GM12878 (cell line): ENCODE data around the gene ZNF646. TPM values are rescaled to one million over a fixed set of nuclear protein-coding genes. Genes with fewer than 3 reads are reported as not detected.

Experiments
- ATAC-seq: fragments of 200-7000 bp; cut with Tn5 transposase; 3 replicates; pipeline ENCODE4 v1.9.1; 2020; ENCODE audit warnings: mild to moderate bottlenecking, moderate library complexity
- BruUV-seq: library from RNA; stranded (reverse); fragments of 400-500 nt; replicated peaks from 2 replicates; lab custom pipeline; 2021; lab: Mats Ljungman, UMichigan
- CTCF ChIA-PET: fragments of 300-600 bp; sonication (Branson Sonifier 250); formaldehyde crosslinking; extraction: SDS; loops from one replicate; lab custom pipeline; 2021; ENCODE audit warnings: inconsistent platforms; lab: Yijun Ruan, JAX
- POLR2A ChIA-PET: fragments of 350-600 bp; formaldehyde crosslinking; extraction: SDS; loops from one replicate; lab custom pipeline; 2021; ENCODE audit warnings: inconsistent platforms; lab: Charles Lee
- RAD21 ChIA-PET: fragments of 300-600 bp; sonication (Branson Sonifier 250); formaldehyde crosslinking; loops from one replicate; lab custom pipeline; 2023; ENCODE audit warnings: antibody characterized with exemption; ENCODE audit not compliant: unreplicated experiment; lab: Charles Lee
- SMC1A ChIA-PET: fragments of 300-600 bp; sonication (Branson Sonifier 250); formaldehyde crosslinking; loops from one replicate; lab custom pipeline; 2023; ENCODE audit not compliant: unreplicated experiment, uncharacterized antibody; lab: Charles Lee
- DNase-seq: peaks from one replicate; pipeline ENCODE4 v3.0.0-alpha.2; 2011; ENCODE audit warnings: low read depth, low spot score
- FAIRE-seq: peaks from 3 replicates; lab custom pipeline; 2011; peaks lifted over from hg19 to GRCh38; lab: Jason Lieb, UNC
- H2AFZ ChIP-seq: 2 replicates; pipeline ENCODE4 v1.6.0; 2011; ENCODE audit warnings: low read depth, low read length, control low read depth; ENCODE audit not compliant: control insufficient read depth
- H3K27ac ChIP-seq: 2 replicates; pipeline ENCODE4 v1.5.1; 2011; ENCODE audit warnings: control low read depth; ENCODE audit not compliant: control insufficient read depth, insufficient read depth
- H3K27me3 ChIP-seq, 2 experiments: replicated peaks in 1 of 2; 2 replicates each; pipeline versions ENCODE4 v1.6.0 to v1.6.1; 2011; ENCODE audit warnings: low read length in 1 of 2; ENCODE audit not compliant: control insufficient read depth in 2 of 2, insufficient read depth in 2 of 2
- H3K36me3 ChIP-seq, 2 experiments: 2 replicates each; pipeline ENCODE4 v1.5.1; 2011; ENCODE audit warnings: low read length in 1 of 2; ENCODE audit not compliant: control insufficient read depth in 2 of 2, insufficient read depth in 2 of 2
- H3K4me1 ChIP-seq: 2 replicates; pipeline ENCODE4 v1.6.1; 2011; ENCODE audit warnings: mild to moderate bottlenecking, low read length, moderate library complexity, mixed read lengths; ENCODE audit not compliant: control insufficient read depth, insufficient read depth
- H3K4me2 ChIP-seq: 2 replicates; pipeline ENCODE4 v1.6.0; 2011; ENCODE audit warnings: control low read depth; ENCODE audit not compliant: control insufficient read depth, insufficient read depth
- H3K4me3 ChIP-seq: fragments of 200-600 bp; sonication (generic); 2 replicates; pipeline ENCODE4 v1.5.1; 2016
- H3K79me2 ChIP-seq: 2 replicates; pipeline ENCODE4 v1.6.0; 2011; ENCODE audit warnings: low read length; ENCODE audit not compliant: control insufficient read depth, insufficient read depth
- H3K9ac ChIP-seq: 2 replicates; pipeline ENCODE4 v1.8.0; 2011; ENCODE audit warnings: low read length, control low read depth, mixed read lengths; ENCODE audit not compliant: control insufficient read depth, insufficient read depth
- H3K9me3 ChIP-seq: replicated peaks from 3 replicates; pipeline ENCODE4 v1.5.1; 2011; ENCODE audit warnings: mild to moderate bottlenecking, low read length; ENCODE audit not compliant: control insufficient read depth, insufficient read depth
- H4K20me1 ChIP-seq: 2 replicates; pipeline ENCODE4 v1.6.0; 2011; ENCODE audit not compliant: control insufficient read depth, insufficient read depth
- BACH1 ChIP-seq: fragments of 450-650 bp; IDR thresholded peaks from 2 replicates; pipeline ENCODE4 v1.6.1; 2017; ENCODE audit warnings: mild to moderate bottlenecking, borderline replicate concordance
- FOXK2 ChIP-seq: fragments of 450-650 bp; IDR thresholded peaks from 2 replicates; pipeline ENCODE4 v1.6.1; 2017; ENCODE audit warnings: mild to moderate bottlenecking, moderate library complexity
- HDAC2 ChIP-seq: fragments of 200-600 bp; sonication (generic); IDR thresholded peaks from 2 replicates; pipeline ENCODE4 v1.6.1; 2017
- HDAC6 ChIP-seq: fragments of 200-600 bp; sonication (generic); IDR thresholded peaks from one replicate; pipeline ENCODE4 v1.8.0; 2017; ENCODE audit warnings: antibody characterized with exemption; ENCODE audit not compliant: unreplicated experiment
- LARP7 ChIP-seq: fragments of 450-650 bp; IDR thresholded peaks from 2 replicates; pipeline ENCODE4 v1.6.1; 2017; ENCODE audit warnings: mild to moderate bottlenecking
- NFXL1 ChIP-seq: fragments of 450-650 bp; IDR thresholded peaks from 2 replicates; pipeline ENCODE4 v1.6.1; 2017; ENCODE audit warnings: antibody characterized with exemption, mild to moderate bottlenecking, borderline replicate concordance
- RAD21 ChIP-seq: IDR thresholded peaks from 2 replicates; pipeline ENCODE4 v1.6.1; 2011; ENCODE audit warnings: mild to moderate bottlenecking, low read depth, low read length, moderate library complexity; ENCODE audit not compliant: insufficient read depth
- RELA ChIP-seq: fragments of 450-650 bp; IDR thresholded peaks from 2 replicates; pipeline ENCODE4 v1.8.0; 2014; ENCODE audit warnings: borderline replicate concordance; ENCODE audit not compliant: partially characterized antibody
- SIX5 ChIP-seq: IDR thresholded peaks from 2 replicates; pipeline ENCODE4 v1.6.1; 2011; ENCODE audit warnings: mild to moderate bottlenecking, low read depth, low read length, moderate library complexity; ENCODE audit not compliant: severe bottlenecking
- SMC3 ChIP-seq: IDR thresholded peaks from 2 replicates; pipeline ENCODE4 v1.6.1; 2011; ENCODE audit warnings: low read length, improper control_type of control experiment, borderline replicate concordance
- SUPT20H ChIP-seq: IDR thresholded peaks from 2 replicates; pipeline ENCODE4 v1.6.1; 2011; ENCODE audit warnings: low read depth, mild to moderate bottlenecking, low read length, moderate library complexity, borderline replicate concordance; ENCODE audit not compliant: control insufficient read depth
- TARDBP ChIP-seq: IDR thresholded peaks from 2 replicates; pipeline ENCODE4 v1.6.1; 2016; ENCODE audit warnings: borderline replicate concordance
- TCF3 ChIP-seq: IDR thresholded peaks from 2 replicates; pipeline ENCODE4 v1.6.1; 2012; ENCODE audit warnings: low read depth, mild to moderate bottlenecking, low read length, borderline replicate concordance; ENCODE audit not compliant: insufficient read depth
- WGBS: methylation state at CpG from one replicate; pipeline ENCODE4 v1.1.6; 2016; ENCODE audit warnings: low lambda C conversion rate; ENCODE audit not compliant: insufficient replicate concordance, insufficient coverage; ENCODE audit errors: missing lambda C conversion rate; 5-methylcytosine and 5-hydroxymethylcytosine counted together
- in situ Hi-C: fragments of 300-500 bp; cut with MboI; formaldehyde crosslinking; loops from 9 replicates; pipeline ENCODE4 v1.14.3; 2018; ENCODE audit warnings: mixed read lengths
- intact Hi-C: fragments of 100-400 bp; cut with micrococcal nuclease; formaldehyde crosslinking; loops from one replicate; pipeline ENCODE4 v1.14.2; 2022; ENCODE audit not compliant: unreplicated experiment
- polyA plus RNA-seq, 11 experiments: library from polyadenylated mRNA; depleted of rRNA in 4 of 11; unstranded in 6 of 11; stranded (reverse) in 5 of 11; fragments of >200 nt; fragmentation: Nextera tagmentation in 4 of 11; fragmentation: Illumina TruSeq in 1 of 11; extraction: Ambion mirVana in 4 of 11; extraction: Trizol in 1 of 11; gene quantifications; 1 replicate in 1 of 11; 2 replicates in 10 of 11; pipeline versions ENCODE4 v1.2.1 to v1.2.3, GENCODE V29; 2011 to 2016; ENCODE audit warnings: inconsistent platforms in 2 of 11, missing spikeins in 2 of 11, low read depth in 1 of 11
- total RNA-seq, 4 experiments: library from RNA; depleted of rRNA in 3 of 4; stranded (reverse); fragments of >200 nt in 3 of 4; fragmentation: Illumina TruSeq in 1 of 4; extraction: Trizol in 1 of 4; gene quantifications; 2 replicates each; pipeline versions ENCODE4 v1.2.1 to v1.2.3, GENCODE V29; 2013 to 2021
- TF ChIP-seq, protein P1 (sequence below): IDR thresholded peaks from 2 replicates; pipeline ENCODE4 v1.6.1; 2012; ENCODE audit warnings: improper control_type of control experiment, low read depth, low read length; ENCODE audit not compliant: insufficient replicate concordance
- TF ChIP-seq, protein P2 (sequence below): fragments of 450-650 bp; IDR thresholded peaks from 2 replicates; pipeline ENCODE4 v1.6.1; 2017; ENCODE audit warnings: mild to moderate bottlenecking, moderate library complexity

The ZNF646 gene
- total and polyA plus RNA-seq, 10 of the 15 experiments (the other 5 are each of a cell fraction or from before 2014, with no cell fraction given) = 0.10 to 21.8 (median 6.4) TPM

DNA sequence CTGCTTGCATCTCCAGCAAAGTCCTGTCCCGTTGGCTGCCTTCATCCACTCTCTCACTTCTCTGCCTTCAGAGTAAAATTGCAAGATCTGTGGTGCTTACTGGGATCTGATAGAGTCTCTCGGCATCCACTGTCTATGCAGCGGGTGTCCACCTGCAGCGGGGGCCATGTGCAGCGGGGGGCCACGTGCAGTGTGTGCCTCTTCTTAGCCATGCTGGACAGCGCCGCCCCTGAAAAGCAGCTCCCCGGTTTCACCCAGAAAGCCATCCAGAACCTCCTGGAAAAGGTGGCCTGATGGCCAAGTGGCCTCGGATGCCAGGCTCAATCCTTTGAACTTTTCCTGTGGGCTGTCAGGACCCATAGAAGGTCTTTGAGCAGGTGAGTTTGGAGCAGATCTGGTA is 31.4 kb upstream of the ZNF646 start:
- Histone ChIP-seq H3K9ac (no peak overlapping the region), H3K4me1 (no peaks in the 10 kb centered on the region), H4K20me1 (no peaks in the 10 kb centered on the region), H2AFZ (no peak overlapping the region), H3K4me3 (no peak overlapping the region), H3K27me3 (no peaks in the 10 kb centered on the region), H3K79me2 (no peaks in the 10 kb centered on the region)
- ChIA-PET SMC1A (no interaction called here), CTCF (interaction anchor here (1.2 kb wide), 1 partner anchor 56 kb away, joined by 3 read pairs; no protein-coding TSS in a partner anchor), POLR2A (no interaction called here)
- ATAC-seq (no peak), DNase-seq (no peak), FAIRE-seq (no peak)
- 98% methylated on average over 10 of the region's 10 CpGs for WGBS
- in situ Hi-C loops = no loop called here
- TF ChIP-seq HDAC6 = no peak
- TF ChIP-seq TCF3 = no peak
- TF ChIP-seq SUPT20H = no peak
- no peak for TF ChIP-seq NFXL1
- TF ChIP-seq SIX5 = no peak
- TF ChIP-seq, protein P1, sequence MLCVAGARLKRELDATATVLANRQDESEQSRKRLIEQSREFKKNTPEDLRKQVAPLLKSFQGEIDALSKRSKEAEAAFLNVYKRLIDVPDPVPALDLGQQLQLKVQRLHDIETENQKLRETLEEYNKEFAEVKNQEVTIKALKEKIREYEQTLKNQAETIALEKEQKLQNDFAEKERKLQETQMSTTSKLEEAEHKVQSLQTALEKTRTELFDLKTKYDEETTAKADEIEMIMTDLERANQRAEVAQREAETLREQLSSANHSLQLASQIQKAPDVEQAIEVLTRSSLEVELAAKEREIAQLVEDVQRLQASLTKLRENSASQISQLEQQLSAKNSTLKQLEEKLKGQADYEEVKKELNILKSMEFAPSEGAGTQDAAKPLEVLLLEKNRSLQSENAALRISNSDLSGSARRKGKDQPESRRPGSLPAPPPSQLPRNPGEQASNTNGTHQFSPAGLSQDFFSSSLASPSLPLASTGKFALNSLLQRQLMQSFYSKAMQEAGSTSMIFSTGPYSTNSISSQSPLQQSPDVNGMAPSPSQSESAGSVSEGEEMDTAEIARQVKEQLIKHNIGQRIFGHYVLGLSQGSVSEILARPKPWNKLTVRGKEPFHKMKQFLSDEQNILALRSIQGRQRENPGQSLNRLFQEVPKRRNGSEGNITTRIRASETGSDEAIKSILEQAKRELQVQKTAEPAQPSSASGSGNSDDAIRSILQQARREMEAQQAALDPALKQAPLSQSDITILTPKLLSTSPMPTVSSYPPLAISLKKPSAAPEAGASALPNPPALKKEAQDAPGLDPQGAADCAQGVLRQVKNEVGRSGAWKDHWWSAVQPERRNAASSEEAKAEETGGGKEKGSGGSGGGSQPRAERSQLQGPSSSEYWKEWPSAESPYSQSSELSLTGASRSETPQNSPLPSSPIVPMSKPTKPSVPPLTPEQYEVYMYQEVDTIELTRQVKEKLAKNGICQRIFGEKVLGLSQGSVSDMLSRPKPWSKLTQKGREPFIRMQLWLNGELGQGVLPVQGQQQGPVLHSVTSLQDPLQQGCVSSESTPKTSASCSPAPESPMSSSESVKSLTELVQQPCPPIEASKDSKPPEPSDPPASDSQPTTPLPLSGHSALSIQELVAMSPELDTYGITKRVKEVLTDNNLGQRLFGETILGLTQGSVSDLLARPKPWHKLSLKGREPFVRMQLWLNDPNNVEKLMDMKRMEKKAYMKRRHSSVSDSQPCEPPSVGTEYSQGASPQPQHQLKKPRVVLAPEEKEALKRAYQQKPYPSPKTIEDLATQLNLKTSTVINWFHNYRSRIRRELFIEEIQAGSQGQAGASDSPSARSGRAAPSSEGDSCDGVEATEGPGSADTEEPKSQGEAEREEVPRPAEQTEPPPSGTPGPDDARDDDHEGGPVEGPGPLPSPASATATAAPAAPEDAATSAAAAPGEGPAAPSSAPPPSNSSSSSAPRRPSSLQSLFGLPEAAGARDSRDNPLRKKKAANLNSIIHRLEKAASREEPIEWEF = no peak
- no peak for TF ChIP-seq RELA
- TF ChIP-seq RAD21 = no peak
- TF ChIP-seq LARP7 = no peak
- TF ChIP-seq SMC3 = no peak
- TF ChIP-seq, protein P2, sequence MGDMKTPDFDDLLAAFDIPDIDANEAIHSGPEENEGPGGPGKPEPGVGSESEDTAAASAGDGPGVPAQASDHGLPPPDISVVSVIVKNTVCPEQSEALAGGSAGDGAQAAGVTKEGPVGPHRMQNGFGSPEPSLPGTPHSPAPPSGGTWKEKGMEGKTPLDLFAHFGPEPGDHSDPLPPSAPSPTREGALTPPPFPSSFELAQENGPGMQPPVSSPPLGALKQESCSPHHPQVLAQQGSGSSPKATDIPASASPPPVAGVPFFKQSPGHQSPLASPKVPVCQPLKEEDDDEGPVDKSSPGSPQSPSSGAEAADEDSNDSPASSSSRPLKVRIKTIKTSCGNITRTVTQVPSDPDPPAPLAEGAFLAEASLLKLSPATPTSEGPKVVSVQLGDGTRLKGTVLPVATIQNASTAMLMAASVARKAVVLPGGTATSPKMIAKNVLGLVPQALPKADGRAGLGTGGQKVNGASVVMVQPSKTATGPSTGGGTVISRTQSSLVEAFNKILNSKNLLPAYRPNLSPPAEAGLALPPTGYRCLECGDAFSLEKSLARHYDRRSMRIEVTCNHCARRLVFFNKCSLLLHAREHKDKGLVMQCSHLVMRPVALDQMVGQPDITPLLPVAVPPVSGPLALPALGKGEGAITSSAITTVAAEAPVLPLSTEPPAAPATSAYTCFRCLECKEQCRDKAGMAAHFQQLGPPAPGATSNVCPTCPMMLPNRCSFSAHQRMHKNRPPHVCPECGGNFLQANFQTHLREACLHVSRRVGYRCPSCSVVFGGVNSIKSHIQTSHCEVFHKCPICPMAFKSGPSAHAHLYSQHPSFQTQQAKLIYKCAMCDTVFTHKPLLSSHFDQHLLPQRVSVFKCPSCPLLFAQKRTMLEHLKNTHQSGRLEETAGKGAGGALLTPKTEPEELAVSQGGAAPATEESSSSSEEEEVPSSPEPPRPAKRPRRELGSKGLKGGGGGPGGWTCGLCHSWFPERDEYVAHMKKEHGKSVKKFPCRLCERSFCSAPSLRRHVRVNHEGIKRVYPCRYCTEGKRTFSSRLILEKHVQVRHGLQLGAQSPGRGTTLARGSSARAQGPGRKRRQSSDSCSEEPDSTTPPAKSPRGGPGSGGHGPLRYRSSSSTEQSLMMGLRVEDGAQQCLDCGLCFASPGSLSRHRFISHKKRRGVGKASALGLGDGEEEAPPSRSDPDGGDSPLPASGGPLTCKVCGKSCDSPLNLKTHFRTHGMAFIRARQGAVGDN = no peak
- no peak for TF ChIP-seq FOXK2
- no peak for TF ChIP-seq TARDBP
- no peak for TF ChIP-seq BACH1
- TF ChIP-seq HDAC2 = no peak
- TF ChIP-seq, all 136 proteins: peak for 0
- no peaks in the 10 kb centered on the region for H3K9me3 ChIP-seq
- intact Hi-C loops = no loop called here
- no peak overlapping the region for H3K4me2 ChIP-seq
- H3K27ac ChIP-seq = no peak overlapping the region
- BruUV-seq = no TSS peak
- H3K36me3 ChIP-seq = peaks cover 1 to 12% of the 10 kb centered on the region in 2 experiments; a peak in 3 of 4 replicates
- RAD21 ChIA-PET = no interaction called here
